GM11168 (cell line): ENCODE measurements around the gene ZMYND8.

ENCODE experiments used
- in situ Hi-C: fragments of 300-500 bp; cut with MboI; formaldehyde crosslinking; loops from one replicate; pipeline ENCODE4 v1.12.0; 2022; ENCODE audit warnings: low sequenced_read_pairs; ENCODE audit not compliant: unreplicated experiment

Gene ZMYND8

DNA sequence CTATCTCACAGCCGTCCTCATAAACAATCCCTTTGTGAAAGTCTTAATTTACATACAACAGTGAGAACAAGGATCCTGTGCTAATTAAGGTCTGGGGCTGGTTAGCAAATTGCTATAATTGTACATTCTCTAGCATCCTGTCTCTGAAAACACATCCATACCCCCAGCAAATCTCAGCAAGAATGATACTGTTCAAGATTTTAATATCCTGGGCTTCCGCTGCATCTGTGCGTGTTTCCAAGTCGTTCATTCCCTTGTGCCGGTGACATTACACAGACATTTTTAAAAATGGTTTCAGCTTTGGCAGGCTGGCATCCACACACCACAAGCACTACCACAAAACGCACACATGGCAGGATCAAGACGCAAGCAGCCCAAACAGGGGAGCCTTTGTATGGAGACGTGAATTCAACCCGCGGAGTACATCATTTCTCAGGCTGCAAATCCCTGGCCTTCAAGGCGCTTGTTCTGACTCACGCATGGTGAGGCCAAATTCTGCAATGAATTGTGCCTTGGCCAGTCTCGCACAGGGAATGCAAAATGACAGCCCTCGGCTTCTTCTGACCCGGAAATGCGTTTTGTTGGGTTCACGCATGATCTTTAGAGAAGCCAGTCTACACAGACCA lies 20.3 kb downstream of the ZMYND8 start:
- in situ Hi-C loops: no loop called here

DNA sequence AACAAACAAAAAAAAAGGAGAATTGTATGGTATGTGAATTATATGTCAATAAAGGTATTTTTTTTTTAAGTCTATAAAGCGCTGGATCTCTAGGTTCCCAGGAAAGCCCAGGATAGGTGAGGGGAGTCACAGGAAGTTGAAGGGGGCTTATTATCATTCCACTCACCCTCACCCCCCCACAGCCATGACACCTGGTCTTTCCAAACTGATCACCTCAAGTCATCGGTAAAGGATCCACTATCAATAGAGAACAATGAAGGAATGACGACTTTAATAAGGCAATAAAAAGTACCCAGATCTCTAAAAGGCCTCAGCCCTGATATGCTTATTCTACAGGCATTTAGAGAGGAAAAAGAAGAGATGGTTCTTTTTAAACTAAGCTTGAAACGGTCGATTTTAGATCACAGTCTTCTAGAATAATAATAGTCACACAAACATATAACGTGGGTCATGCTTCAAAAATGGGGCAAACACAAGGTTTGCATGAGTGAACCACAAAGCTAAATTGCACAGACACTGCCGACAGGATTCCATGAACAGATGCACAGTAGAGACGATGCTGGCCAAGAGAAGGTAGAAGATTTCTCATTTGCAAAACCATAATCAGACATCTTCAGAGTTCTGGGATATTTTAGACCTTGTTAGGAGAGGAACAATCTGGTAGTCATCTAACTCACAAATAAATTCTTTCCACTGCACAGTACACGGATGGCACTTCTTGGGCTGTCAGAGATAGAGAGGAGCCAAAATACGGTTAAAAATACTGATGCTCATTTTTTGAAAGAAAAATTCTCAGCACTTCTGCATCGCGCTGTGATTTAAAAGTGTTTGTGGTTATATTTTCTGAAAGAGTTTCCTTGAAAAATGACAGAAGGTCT lies 21.0 kb downstream of the ZMYND8 start:
- in situ Hi-C loops: no loop called here

GRCh38 chr20:47334022-47334551 lies 22.4 kb downstream of the ZMYND8 start:
- in situ Hi-C loops: no loop called here

- in situ Hi-C loops: no loop called here
Observed at GRCh38 chr20:47332381-47333206, 23.9 kb downstream of the ZMYND8 start.

GRCh38 chr20:47330933-47331708 lies 25.4 kb downstream of the ZMYND8 start:
- in situ Hi-C loops: no loop called here

- in situ Hi-C loops: no loop called here
Observed at GRCh38 chr20:47330071-47330470, 26.4 kb downstream of the ZMYND8 start.

DNA sequence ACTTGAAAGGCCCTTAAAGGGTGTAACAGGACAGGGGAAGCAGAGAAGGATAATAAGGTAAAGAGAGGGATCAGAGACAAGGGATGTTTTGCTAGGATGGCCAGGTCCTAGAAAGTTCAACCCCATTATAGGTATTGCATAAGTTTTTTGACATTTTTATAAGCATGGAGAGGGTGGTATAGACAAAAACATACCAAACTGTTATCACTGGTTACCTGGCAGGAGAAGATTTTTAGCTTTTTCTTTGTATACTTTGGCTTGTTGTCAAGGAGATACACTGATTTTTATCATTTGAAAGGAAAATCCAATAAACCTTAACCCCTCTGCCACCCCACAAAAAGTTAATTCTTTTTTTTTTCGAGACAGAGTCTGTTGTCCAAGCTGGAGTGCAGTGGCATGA lies 28.4 kb downstream of the ZMYND8 start:
- in situ Hi-C loops: no loop called here

GRCh38 chr20:47327711-47328110 lies 28.8 kb downstream of the ZMYND8 start:
- in situ Hi-C loops: no loop called here

GRCh38 chr20:47326658-47327268 lies 29.7 kb downstream of the ZMYND8 start:
- in situ Hi-C loops: no loop called here

DNA sequence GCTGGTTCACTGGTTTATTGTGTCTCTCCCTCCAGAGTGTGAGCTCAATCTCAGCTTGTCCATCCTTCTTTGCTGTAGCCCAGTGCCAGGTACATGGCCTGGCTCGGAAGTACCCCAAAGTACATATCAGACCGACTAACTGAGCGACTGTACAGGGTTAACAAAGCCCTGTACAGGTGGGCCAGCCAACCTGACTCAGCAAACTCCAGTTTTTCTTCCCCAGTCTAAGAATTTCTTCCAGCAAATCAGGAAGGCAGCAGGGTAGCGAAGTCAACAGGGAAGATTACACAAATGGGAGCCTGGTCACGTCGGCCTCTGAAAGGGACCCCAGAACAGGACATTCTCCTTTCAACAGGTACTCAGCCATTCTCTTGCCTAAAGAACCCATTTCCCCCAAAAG lies 31.3 kb downstream of the ZMYND8 start:
- in situ Hi-C loops: no loop called here

GRCh38 chr20:47320990-47321805 lies 35.3 kb downstream of the ZMYND8 start:
- in situ Hi-C loops: no loop called here

GRCh38 chr20:47319517-47320252 lies 36.8 kb downstream of the ZMYND8 start:
- in situ Hi-C loops: no loop called here

- in situ Hi-C loops: no loop called here
Observed at GRCh38 chr20:47318586-47319516, 37.6 kb downstream of the ZMYND8 start.

DNA sequence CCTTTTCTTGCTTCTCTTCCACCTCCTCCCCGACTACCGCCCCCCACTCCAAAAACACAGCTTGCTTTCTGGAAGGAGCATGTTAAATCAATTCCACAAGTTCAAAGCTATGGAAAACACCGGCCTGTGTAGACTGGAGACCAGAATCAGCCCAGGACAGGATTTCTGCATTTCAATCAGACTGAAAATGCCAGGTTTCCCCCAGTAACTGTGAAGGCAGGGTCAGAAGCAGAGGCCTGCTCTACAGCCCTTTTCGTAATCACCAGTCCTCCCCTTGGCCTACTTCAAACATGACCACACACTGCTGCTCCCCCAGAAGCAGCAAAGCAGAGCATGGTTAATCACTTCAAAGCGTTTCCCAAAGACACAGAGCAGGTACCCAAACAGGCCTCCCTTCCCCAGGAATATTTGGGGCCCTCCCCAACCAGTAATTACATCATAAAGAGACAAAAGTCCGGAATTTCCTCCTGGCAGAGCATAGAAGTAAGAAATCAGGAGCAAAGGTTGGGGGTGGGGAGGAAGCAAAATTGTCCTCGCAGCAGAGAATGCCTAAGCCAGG lies 38.4 kb downstream of the ZMYND8 start:
- in situ Hi-C loops: no loop called here

DNA sequence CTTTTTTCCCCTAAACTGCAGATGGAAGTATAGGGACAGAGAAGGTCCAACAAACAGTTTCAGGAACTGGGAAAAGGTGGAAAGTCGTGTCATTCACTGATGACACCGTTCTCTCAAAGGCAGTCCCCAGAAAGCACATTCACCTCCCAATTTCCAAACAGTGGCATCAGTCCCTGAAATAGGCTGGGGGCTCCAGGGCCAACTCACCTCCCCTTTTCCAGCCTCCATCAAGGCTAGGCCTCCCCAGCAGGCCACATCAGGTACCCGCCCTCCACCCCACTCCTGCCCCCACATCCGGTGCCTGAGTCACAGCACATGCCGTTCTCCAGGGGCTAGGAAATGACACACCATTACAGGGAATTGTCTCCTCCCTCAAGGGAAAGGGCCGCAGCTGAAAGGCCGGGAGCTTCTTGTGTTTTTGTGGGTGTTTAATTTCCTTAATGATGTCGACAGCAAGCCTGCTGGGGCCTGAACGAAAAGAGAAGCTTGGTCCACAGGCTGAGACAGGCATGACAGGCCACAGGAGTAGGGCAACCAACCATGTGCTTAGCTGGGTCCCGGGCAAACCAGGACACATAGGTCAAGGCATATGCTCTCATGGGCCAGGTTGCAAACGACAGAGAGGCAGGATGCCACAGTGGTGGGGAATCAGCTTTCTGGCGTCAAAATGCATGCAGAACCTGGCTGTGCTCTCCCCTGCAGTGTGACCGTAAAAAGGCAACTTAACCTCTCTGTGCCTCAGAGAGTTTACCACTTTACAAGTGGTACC lies 39.2 kb downstream of the ZMYND8 start:
- in situ Hi-C loops: no loop called here

DNA sequence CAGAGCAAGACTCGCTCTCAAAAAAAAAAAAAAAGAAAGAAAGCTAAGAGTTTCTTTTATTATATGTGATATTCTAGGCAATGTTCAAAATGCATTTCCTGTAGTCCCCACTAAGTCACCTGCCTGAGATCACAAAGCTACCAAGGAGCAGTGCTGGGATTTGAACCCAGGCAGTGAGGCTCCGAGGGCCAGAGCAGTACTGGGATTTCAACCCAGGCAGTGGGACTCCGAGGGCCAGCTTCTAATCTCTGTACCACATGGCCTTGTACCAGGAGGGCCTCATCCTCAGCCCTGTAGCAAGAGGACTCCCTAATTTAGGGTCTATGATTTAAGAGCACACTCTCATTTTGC lies 39.7 kb downstream of the ZMYND8 start:
- in situ Hi-C loops: no loop called here
